ENCODE measurements around the gene DRG2.

Gene DRG2

DNA sequence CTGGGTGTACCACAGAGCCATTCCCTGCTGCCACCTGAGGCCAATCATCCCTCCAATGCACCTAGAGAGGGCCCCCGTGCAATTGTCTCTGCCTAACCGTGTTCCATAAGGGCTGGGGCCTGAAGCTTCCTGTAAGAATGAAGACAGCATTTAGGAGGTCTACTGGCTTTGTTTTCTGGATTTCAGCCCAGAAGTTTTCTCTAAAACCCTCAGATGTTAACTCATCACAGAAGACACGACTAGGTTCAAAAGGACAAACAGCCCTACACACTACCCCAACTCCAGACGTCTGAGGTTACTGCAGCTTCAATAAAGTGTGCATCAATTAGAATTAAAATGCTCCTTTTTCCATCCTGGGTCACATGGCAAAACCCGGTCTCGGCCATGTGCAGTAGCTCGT is 10.8 kb upstream of the DRG2 start:
- no peak for DNase-seq

DNA sequence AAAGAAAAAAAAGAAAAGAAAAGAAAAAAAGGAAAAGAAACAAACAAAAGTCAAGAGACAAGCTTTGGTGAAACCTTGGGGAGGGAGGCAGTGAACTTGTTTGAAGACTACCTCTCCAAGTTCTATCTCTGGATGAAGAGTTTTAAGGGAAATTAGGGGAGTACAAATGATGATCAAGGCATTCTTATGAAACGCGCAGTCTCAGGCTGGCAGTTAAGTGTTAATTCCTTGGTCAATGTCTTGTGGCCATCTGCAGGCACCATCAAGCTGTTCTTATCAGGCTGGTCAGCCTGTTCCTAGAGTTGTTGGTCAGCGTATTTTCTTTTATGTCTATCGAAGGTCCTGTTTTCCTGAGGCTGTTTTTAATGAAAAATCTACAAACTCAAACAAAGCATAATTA is 8.2 kb upstream of the DRG2 start:
- DNase-seq = no peak

DNA sequence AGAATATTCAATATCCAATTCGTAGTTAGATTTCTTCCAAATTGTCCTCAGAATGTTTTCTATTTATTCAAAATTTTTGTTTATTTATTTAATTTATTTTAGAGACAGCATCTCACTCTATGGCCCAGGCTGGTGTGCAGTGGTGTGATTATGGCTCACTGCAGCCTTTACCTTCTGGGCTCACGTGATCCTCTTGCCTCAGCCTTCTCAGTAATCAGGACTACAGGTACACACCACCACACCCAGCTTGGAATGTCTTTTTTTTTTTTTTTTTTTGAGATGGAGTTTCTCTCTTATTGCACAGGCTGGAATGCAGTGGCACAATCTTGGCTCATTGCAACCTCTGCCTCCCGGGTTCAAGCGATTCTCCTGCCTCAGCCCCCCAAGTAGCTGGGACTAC is 3.5 kb upstream of the DRG2 start:
- DNase-seq = no peak

DNA sequence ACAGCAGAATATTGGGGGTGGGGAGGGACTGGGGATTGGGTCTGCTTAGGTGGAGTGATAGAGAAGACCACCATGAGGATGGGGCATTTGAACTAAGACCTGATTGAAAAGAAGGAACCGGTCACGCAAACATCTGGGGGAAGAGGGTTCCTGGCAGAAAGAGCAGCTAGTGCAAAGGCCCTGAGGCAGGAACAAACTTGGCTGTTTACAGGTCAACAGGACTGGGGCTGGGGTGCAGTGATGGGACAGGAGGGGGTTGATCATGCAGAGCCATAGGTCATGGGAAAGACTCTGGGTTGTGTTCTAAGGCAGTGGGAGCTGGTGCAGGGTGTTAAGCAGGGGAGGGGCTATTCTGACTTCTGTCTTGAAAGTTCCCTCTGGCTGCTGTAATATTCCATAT is 1.9 kb downstream of the DRG2 start:
- DNase-seq = no peak

DNA sequence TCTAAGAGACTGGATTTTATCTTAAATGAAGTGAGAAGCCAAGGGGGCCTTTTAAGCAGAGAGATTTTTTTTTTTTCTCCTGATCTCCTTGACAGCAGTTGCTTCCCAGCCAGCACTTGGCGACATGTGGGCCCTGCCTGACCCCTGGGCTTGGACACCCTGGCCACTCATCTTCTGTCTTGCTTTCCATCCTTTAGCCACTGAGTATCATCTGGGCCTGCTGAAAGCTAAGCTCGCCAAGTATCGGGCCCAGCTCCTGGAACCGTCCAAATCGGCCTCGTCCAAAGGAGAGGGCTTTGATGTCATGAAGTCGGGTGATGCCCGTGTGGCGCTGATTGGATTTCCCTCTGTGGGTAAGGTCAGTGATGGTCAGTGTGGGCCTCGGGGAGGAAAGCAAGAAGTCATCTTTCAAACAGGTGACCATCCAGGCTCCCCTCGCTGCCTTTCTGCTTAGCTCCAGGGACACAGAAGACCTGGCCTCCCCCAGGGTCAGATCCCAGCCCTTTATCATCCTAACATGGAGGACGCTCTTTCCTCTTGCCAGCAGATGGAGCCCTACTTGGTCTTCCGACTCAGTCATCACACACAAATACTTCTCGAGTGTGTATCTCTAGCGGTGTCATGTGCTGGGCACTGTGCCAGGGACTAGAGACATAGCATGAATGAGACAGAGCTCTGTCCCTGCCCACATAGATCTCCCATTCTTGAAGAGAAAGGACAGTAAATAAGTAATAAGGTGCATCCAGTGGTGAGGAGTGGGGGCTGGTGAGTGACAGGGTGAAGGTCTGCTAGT is 6.1 kb downstream of the DRG2 start:
- DNase-seq = peak; percentile 45 to 68 (median 56)

DNA sequence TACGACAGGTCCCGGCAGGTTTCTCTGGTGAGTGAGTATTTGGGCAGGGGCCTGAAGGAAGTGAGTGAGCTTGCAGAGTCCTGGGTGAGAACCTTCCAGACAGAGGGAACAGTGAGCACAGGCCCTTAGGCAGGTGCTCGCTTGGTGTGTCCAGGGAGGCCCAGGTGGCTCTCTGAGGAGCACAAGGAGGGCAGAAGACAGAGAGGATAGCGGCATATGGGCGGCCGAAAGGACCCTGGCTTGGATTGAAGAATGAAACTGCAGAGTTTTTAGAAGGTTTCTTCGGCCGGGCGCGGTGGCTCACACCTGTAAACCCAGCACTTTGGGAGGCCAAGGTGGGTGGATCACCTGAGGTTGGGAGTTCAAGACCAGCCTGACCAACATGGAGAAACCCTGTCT is 6.7 kb downstream of the DRG2 start:
- no peak for DNase-seq

DNA sequence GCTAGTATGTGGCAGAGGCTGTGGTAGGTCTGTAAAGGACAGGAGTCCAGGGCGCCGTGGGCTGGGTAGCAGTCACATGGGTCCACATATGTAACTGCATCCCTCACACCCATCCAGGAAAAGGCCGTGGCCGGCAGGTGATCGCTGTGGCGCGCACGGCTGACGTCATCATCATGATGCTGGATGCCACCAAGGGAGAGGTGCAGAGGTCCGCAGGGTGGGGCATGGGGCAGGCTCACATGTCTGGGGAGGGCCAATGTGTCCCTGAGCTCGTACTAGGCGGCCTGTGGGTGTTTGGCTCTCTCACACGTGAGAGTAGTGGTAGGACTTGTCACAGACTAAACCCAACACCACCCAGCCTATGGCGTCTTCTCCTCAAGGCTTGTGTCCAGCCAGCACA is 11.8 kb downstream of the DRG2 start:
- DNase-seq = no peak

DNA sequence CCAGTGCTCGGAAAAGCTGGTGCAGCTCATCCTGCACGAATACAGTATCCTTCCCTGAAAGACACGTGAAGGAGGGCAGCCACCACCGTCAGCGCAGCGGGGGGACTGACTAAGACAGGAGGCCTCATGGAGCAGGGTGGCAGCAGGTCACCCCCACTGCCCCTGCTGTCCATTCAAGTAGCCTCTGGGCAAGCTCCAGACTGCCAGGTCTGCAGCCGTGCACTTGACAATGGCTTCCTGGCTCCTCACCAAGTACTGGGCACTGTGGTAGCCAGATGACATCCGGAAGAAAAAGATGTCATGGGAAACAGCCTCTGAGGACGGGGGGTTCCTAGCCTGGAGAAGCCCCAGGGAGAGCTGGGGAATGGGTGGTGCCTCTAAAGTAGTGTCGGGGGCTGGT is 12.9 kb downstream of the DRG2 start:
- DNase-seq = no peak

DNA sequence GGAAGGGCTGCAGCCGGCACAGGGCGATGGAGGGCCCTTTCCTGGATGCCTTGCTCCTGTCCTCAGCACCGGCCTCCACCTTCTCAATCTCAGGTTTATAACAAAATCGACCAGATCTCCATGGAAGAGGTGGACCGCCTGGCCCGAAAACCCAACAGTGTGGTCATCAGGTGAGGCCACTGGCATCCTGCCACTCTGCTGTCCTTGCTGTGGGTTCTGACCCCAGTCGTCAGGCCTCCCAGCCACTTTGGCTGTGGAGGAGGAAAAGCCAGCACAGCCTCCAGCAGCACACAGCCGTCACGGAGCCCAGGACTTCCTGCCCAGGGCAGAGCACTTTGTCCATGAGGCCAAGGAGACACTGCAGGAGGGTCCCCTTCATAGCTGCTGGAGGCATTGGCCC is 14.1 kb downstream of the DRG2 start:
- DNase-seq = no peak

DNA sequence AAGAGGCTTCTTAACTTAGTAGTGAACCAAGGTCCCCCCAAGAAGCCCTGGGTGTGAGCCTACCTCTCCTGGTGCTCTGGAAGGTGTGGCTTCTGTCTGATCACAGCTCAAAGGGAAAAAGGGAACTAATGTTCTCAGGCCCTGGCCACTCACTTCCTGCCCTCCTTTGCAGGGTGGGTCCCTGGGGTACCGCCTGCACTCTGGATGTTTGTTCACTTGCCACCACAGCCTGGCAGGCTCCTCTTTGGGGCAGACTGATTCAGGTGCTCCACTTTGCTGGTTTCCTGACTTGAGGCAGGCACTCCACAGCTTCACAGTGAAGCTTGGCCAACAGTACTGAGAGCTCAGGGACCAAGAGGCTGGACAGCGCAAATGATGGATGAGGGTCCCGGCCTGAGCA is 14.9 kb downstream of the DRG2 start:
- DNase-seq = peak in 1 of 4 experiments; percentile 14

DNA sequence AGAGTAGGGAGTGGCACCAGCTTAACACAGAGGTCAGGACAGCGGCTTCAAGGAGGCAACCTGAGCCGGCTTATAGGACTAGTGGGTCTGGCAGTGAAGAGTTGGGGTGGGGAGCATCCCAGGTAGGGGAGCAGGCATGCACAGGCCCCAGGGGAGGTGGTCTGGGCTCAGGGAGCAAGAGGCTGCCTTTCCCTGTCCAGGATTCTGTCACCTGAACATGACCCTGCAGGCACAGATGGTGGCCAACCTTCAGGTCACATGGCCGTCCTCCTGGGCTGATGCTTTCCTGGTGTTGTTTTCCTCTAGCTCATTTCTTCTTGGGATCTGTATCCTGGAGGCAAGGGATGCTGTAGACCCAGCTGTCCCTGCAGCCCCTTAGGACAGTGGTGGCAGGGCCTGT is 17.3 kb downstream of the DRG2 start:
- no peak for DNase-seq

DNA sequence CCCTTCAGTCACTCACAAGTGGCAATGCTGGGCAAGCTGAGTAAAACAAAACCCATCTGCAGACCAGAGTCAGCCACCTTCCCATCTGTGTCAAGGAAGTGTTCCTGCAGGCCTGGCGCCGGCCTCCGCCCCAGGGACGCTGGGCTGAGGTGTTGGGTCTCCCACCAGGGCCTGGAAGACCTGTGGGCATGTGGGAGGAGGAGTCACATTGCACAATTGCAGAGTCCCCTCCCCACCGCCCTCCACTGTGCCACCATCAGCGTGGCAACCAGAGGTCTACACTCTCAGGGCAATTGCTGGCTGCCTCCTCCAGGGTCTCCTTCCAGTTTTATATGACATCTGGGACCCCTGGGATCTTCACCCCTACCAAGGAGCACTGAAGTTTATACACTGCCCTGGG is 17.8 kb downstream of the DRG2 start:
- DNase-seq = no peak

DNA sequence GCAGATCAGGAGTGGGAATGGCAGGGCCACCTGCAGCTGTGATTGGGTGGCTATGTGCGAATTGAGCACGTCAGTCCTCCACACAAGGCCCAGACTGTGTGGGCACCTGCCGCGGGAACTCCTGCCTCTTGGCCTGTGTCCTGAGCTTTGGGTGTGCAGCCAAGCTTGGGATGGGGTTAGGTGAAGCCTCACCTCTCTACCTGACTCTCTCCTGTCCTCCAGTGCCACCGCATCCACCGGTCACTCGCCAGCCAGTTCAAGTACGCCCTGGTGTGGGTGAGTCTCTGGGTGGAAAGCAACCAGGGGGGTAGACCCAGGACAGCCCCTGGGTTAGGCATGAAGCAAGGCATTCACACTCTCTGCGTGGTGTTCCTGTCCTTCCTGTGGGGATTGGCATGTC is 18.5 kb downstream of the DRG2 start:
- no peak for DNase-seq

DNA sequence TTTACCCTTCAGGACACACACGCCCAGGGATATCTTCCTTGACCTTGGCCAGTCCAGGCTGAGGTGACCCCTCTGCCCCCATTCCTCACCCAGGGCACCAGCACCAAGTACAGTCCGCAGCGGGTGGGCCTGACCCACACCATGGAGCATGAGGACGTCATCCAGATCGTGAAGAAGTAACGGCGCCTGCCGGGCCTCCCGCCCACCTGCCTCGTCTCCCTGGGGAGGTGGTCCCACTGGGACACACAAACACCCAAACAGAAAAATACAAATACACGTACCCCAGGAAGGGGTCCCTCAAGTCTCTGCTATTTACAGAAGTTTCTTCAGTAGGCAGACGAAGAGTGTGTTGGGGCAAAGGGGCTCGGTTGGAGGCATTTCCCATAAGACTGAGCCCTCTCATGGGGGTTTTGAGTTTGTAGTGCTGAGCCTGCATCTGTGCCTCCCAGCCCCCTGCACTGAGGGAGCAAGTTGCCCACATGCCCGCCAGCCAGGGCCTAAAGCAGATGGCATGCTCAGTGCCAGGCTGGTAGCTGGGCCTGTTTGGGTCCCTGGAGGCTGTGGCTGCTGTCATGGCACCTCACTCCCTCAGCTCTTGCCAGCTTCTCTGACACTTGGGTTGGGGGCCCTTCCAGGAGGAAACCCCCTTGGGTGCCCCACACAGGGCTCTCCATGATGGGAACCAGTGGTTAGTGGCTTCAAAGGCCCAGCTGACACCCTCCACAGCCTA is 19.5 kb downstream of the DRG2 start:
- no peak for DNase-seq

DNA sequence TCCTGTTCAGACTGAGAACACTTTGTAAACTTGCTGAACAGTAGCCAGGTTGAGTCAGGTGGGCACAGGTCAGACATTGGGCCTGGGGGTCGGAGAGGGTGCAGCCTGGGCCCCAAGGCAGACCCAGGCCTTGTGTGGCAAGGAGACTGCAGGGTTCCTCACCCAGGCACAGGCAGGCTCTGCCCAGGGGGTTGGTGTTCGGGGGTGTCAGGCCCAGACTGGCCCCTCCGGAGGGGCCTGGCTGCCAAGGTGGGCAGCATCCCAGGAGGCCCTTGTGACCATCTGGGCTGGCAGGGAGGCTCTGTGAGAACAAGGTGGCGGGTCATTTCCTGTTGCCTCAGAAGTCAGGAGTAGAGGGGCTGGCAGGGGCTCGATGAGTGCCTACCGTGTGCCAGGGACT is 20.2 kb downstream of the DRG2 start:
- DNase-seq = no peak

DNA sequence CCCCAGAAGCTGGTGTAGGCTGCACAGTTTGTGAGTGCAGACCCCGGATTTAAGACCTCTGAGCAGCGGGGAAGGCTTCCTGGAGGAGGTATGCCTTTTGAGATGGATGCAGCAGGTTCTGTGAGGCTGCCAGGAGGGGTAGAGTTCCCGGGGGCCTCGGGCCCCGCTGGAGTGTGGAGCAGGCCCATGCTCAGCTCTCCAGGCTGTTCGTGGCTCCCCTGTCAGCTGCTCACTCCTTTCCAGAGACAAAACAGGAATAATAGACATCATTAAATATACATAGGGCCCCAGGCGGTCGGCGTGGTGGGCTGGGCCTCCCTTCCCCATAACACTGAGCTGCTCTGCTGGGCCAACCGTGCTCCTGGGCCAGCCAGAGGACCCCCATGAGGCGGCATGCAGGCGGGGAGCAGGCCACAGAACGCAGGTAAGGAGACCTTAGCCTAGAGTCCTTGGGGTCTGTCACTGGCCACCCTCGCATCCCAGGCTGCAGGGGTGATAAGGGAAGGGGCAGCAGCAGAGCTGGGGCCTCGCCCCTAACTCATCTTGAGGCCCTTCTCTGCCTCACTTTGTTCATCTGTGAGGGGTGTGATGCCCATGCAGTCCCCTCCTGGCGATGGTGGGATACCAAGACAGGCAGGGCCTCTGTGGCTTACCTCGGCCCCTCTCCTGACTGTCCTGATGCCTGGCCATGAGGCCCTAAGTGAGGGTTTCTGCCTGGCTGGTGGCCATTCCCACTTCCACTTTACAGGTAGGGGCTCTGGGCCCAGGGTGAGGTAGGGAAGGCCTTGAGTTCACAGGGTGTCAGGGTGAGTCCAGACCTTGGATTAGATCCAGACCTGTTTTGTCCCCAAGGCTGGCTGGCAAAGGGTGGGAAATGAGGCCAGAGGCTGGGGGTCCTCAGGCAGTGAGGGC is 20.9 kb downstream of the DRG2 start, which contains the start of gene MYO15A:
Gene MYO15A, plus strand, starts transcription at position 356 of the 912 bp plus-strand sequence. CDS start 10,045 bp downstream, outside the sequence.
- no peak for DNase-seq

DNA sequence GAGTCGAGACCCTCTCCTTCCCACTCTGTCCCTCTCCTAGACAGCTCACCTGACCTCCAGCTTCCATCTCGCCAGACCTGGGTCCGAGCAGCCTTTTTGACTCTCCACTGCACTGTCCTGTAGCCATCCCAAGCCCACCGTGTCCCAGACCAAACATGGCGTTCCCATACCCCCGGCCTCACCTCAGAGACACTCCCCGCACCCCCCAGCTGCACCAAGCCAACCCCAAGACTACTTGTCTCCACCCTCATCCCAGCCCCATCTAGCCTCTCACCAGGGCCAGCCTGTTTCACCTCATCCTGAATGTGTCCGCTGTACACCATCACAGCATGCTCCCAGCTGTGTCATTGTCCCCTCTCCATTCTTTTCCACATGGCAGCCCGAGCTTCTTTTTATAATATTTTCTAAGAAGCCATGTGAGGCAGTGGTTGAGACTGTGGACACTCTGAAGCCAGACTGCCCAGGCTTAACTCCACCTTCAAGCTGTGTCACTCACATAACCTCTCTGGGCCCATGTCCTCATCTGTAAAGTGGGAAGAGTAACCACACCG is 22.3 kb downstream of the DRG2 start:
- DNase-seq = no peak

DNA sequence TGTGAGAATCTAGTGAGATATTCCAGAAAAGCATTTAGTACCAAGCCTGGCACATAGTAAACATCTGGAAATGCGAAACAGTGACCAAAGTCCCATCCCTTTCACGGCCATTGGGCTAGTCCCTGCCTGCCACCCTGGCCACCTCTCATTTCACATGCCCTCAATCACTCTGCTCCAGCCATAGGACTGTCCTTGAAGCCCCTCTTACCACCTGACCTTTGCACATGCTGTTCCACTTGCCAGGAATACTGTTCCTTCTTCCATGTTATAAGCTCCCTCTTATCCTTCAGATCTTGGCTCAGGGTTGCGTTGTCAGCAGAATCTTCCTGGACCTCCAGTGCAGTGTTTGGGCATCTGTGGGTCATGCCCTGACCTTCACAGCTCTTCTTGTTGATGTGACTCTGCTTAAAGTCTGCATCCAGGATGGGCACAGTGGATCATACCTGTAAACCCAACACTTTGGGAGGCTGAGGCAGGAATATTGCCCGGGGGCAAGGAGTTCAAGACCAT is 22.9 kb downstream of the DRG2 start:
- DNase-seq = no peak

DNA sequence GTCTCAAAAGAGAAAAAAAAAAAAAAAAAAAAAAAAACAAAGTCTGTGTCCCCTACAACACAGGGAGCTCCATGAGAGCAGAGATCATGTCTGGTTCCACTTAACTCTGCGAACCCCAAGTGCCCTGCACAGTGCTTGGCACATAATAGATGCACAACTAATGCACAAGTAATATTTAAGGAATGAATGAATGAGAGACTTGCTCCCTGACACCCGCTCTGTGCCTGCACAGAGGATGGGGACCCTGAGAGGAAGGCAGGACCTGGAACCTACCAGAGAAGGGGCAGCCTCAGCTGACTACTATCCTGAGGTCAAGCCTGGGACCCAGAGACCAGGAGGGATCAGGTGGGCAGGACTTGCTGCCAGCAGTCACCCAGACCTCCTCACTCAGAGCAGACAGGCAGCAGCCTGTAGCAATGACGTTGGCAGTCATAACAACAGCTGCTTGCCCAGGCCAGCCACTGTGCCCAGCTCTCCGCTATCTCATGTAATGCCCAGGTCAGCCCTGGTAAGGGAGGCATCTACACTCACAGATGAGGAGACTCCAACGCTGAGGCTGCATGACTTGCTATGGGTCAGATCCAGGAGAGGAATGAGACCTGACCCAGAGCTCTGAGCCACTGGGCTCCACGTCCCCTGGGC is 23.7 kb downstream of the DRG2 start:
- no peak for DNase-seq

DNA sequence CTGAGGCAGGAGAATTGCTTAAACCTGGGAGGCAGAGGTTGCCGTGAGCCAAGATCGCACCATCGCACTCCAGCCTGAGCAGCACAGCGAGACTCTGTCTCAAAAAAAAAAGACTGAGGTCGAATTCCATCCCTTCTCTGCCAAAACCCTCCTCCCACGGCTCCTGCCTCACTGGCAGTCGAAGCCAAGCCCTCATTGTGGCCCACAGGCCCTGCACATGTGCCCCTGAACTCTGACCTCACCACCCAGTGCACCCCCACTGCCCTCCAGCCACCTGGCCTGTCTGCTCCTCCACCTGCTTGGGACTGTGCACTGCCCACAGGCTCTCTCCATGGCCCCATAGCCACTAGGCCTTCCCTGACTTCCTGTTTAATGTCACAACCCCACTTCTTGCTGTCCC is 27.8 kb downstream of the DRG2 start:
- DNase-seq = no peak

DNA sequence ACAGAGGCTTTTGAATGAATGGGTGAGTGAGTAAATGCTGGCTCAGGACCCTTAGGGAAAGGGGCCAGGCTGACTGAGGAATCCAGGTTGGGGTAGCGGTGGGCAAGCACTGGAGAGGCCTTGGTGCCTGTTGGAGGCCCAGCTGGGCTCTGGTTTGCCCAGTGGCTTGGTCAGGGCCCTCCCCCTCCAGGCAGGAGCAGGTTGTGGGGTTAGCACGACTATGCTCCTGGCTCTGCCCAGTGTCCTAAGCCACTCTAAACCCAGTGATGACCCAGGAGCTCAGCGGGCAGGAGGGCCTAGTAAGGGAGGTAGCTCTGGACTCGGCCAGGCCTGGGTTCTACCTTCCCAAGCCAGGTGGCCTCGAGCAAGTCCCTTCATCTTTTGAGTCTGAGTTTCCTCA is 28.3 kb downstream of the DRG2 start:
- no peak for DNase-seq

DNA sequence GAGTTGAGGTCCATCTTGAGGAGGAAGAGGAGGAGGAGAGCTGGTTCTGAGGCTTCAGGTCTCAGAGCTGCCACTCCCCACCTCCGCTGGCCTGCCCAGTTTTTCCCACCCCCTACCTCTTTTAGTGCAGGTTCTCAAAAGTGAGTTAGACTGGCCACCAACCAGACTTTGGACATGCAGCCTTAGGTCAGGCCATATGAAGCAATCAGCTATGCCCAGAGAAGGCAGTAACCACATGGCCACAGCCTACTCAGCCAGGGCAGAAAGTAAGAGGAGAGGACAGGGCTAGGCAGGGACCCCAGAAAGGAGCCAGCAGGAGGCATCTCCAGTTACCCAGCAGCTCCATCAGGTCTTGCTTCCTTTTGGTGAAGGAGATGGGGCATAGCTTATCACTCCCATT is 29.8 kb downstream of the DRG2 start:
- no peak for DNase-seq
